ENCODE measurements around the gene TMEM60. TPM values are rescaled to one million over a fixed set of nuclear protein-coding genes. Genes with fewer than 3 reads are reported as not detected.

TMEM60 gene
- total and polyA plus RNA-seq, 8 donors: 8.8 to 18.2 (median 14.5) TPM; not detected in 2

GRCh38 chr7:77759294-77759889 is 38.8 kb downstream of the TMEM60 start:
- DNase-seq: peak; percentile 67 to 88
- TF ChIP-seq EP300 (IDR thresholded peaks at IDR 0.05) (no peak), POLR2AphosphoS5 (IDR thresholded peaks at IDR 0.05) (peak in 1 of 3 donors; percentile 30), CTCF (IDR thresholded peaks at IDR 0.05) (peak in 5 of 7 experiments; percentile 56 to 81 (median 77))
- Histone ChIP-seq H3K27ac (peak overlapping the region in 1 of 5 donors; percentile 16), H3K36me3 (no peaks in the 10 kb centered on the region), H3K9me3 (no peaks in the 10 kb centered on the region), H3K4me3 (no peak overlapping the region), H3K27me3 (no peaks in the 10 kb centered on the region), H3K4me1 (peaks cover 12 to 79% (median 44%) of the 10 kb centered on the region in 4 donors)
- intact Hi-C loops (cut with DNase I; ENCODE audit: low total_unique reads): loop anchor here (10.0 kb wide), 1 partner anchor 105 kb away; no protein-coding TSS in a partner anchor
- 0 to 7% (median 1%) methylated on average over 3 of the region's 3 CpGs for WGBS, 5 donors

- H3K27me3 ChIP-seq: no peaks in the 10 kb centered on the region
- intact Hi-C loops (cut with DNase I; ENCODE audit: low total_unique reads): loop anchor here (10.0 kb wide), 1 partner anchor 103 kb away; no protein-coding TSS in a partner anchor
- no peak overlapping the region for H3K4me3 ChIP-seq
- WGBS, 5 donors: 8 to 14% (median 10%) methylated on average over 1 of the region's 1 CpG
- TF ChIP-seq POLR2A (IDR thresholded peaks at IDR 0.05): no peak
- DNase-seq: no peak
- H3K9me3 ChIP-seq: no peaks in the 10 kb centered on the region
- H3K36me3 ChIP-seq: no peaks in the 10 kb centered on the region
- H3K4me1 ChIP-seq: peaks cover 12 to 85% (median 43%) of the 10 kb centered on the region in 4 donors
- no peak overlapping the region for H3K27ac ChIP-seq
Measured at GRCh38 chr7:77757589-77757988, 40.6 kb downstream of the TMEM60 start.

- WGBS, 5 donors: 32 to 59% (median 49%) methylated on average over 1 of the region's 1 CpG
- TF ChIP-seq CTCF (IDR thresholded peaks at IDR 0.05) (no peak), POLR2A (IDR thresholded peaks at IDR 0.05) (no peak), EP300 (IDR thresholded peaks at IDR 0.05) (no peak), POLR2AphosphoS5 (IDR thresholded peaks at IDR 0.05) (no peak)
- H3K4me3 ChIP-seq: no peak overlapping the region
- peaks cover 0 to 62% (median 33%) of the 10 kb centered on the region in 4 donors for H3K4me1 ChIP-seq
- DNase-seq: no peak
- H3K36me3 ChIP-seq: peaks cover 0 to 25% (median 20%) of the 10 kb centered on the region in 4 donors
- no peaks in the 10 kb centered on the region for H3K9me3 ChIP-seq
- no peak overlapping the region for H3K27ac ChIP-seq
- intact Hi-C loops (cut with DNase I; ENCODE audit: low total_unique reads): loop anchor here (10.0 kb wide), 1 partner anchor 98 kb away; no protein-coding TSS in a partner anchor
- no peaks in the 10 kb centered on the region for H3K27me3 ChIP-seq
Measured at GRCh38 chr7:77753173-77753572, 45.1 kb downstream of the TMEM60 start.

GRCh38 chr7:77752016-77752415 is 46.2 kb downstream of the TMEM60 start:
- no peak for TF ChIP-seq POLR2A (IDR thresholded peaks at IDR 0.05)
- TF ChIP-seq POLR2AphosphoS5 (IDR thresholded peaks at IDR 0.05): no peak
- no peak for TF ChIP-seq CTCF (IDR thresholded peaks at IDR 0.05)
- H3K27ac ChIP-seq: no peak overlapping the region
- H3K36me3 ChIP-seq: peaks cover 0 to 25% (median 20%) of the 10 kb centered on the region in 4 donors
- 48 to 76% (median 66%) methylated on average over 2 of the region's 2 CpGs for WGBS, 5 donors
- no peak overlapping the region for H3K4me3 ChIP-seq
- H3K4me1 ChIP-seq: peaks cover 7 to 64% (median 38%) of the 10 kb centered on the region in 4 donors
- peak in 1 of 2 donors; percentile 25 for DNase-seq
- intact Hi-C loops (cut with DNase I; ENCODE audit: low total_unique reads): loop anchor here (10.0 kb wide), 1 partner anchor 97 kb away; no protein-coding TSS in a partner anchor
- H3K9me3 ChIP-seq: no peaks in the 10 kb centered on the region
- no peaks in the 10 kb centered on the region for H3K27me3 ChIP-seq

GRCh38 chr7:77747718-77748117 is 50.5 kb downstream of the TMEM60 start:
- no peaks in the 10 kb centered on the region for H3K9me3 ChIP-seq
- peaks cover 13 to 50% (median 33%) of the 10 kb centered on the region in 4 donors for H3K4me1 ChIP-seq
- TF ChIP-seq CTCF (IDR thresholded peaks at IDR 0.05) (no peak), POLR2AphosphoS5 (IDR thresholded peaks at IDR 0.05) (no peak), POLR2A (IDR thresholded peaks at IDR 0.05) (no peak), EP300 (IDR thresholded peaks at IDR 0.05) (no peak)
- DNase-seq: no peak
- WGBS, 5 donors: 68 to 87% (median 83%) methylated on average over 1 of the region's 1 CpG
- no peaks in the 10 kb centered on the region for H3K27me3 ChIP-seq
- no peak overlapping the region for H3K27ac ChIP-seq
- peaks cover 0 to 31% (median 24%) of the 10 kb centered on the region in 4 donors for H3K36me3 ChIP-seq
- H3K4me3 ChIP-seq: no peak overlapping the region
- intact Hi-C loops (cut with DNase I; ENCODE audit: low total_unique reads): no loop called here
